Measurements from ENCODE around the gene ATXN2. TPM values are rescaled to one million over a fixed set of nuclear protein-coding genes. Genes with fewer than 3 reads are reported as not detected.

Gene ATXN2
- total and polyA plus RNA-seq, 9 of the 15 experiments (the other 6 are each of a cell fraction or from before 2014, with no cell fraction given), result 16.8 to 67.8 (median 29.3) TPM

DNA sequence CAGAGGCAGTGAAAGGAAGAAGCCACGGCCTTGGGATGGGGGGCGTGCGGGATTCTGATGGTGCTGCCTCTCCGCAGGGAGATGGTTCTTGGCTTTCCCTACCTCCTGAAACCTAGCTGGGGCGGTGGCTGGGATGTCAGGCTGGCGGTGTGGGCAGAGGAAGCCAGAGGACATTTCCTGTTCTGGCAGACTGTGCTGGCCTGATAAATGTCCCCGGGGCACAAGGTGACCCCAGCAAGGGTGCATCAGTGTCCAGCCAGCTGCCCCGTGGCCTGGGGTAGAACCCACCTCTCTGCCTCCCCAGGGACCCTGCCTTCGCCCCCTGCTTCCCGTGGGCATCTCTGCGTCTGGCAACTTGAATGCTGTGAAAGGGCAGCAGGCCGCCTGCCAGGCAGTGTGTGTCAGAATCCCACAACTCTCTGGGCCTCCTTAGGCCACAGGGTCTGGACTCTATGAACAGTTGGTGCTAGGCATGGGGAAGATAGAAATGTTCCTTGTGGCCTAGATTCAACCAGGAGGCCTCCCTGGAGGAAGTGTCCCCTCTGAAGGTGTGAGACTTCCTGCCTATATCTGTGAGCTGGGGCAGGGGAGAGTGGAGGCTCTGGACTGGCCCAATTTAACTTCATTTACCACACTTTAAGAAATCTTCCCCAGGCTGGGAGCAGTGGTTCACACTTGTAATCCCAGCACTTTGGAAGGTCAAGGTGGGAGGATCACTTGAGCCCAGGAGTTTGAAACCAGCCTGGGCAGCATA is 188.5 kb downstream of the ATXN2 start:
- Histone ChIP-seq H3K4me3 (peak overlapping the region; percentile 93), H2AFZ (ENCODE audit: low read depth, low read length) (no peak overlapping the region), H3K9me1 (ENCODE audit: control insufficient read depth, insufficient read depth, low read length) (peaks cover 24% of the 10 kb centered on the region), H3K36me3 (ENCODE audit: control insufficient read depth, insufficient read depth, low read length) (peaks cover 68% of the 10 kb centered on the region), H3K27ac (ENCODE audit: extremely low read depth, low read depth, low read length) (peak overlapping the region; percentile 92), H3K9ac (ENCODE audit: insufficient read depth in 1 of 2, low read depth in 2 of 2, low read length in 2 of 2) (peak overlapping the region; percentile 90 to 91), H3K9me3 (replicated peaks; ENCODE audit: control insufficient read depth, insufficient read depth, low read depth, low read length) (no peaks in the 10 kb centered on the region), H3K4me2 (ENCODE audit: insufficient read depth, low read length) (peak overlapping the region; percentile 92), H3K4me1 (replicated peaks in 1 of 2; ENCODE audit: control insufficient read depth in 2 of 2, insufficient read depth in 2 of 2, low read length in 2 of 2) (peaks cover 65 to 77% of the 10 kb centered on the region in 2 experiments), H3K79me2 (ENCODE audit: control insufficient read depth, insufficient read depth, low read length) (peaks cover 99% of the 10 kb centered on the region), H4K20me1 (replicated peaks; ENCODE audit: control insufficient read depth, insufficient read depth, low read length) (peaks cover 68% of the 10 kb centered on the region), H3K27me3 (ENCODE audit: control insufficient read depth in 2 of 2, insufficient read depth in 2 of 2, low read length in 2 of 2) (no peaks in the 10 kb centered on the region)
- BruUV-seq (replicated peaks), result no TSS peak
- in situ Hi-C loops (cut with MboI), result no loop called here
- ChIA-PET CTCF (ENCODE audit: low intra/inter-chr PET ratio) (interaction anchor here (0.6 kb wide), 1 partner anchor 13 kb away, joined by 3 read pairs; no protein-coding TSS in a partner anchor), POLR2A (interaction anchor here (1.0 to 4.0 kb wide), 3 partner anchors 14 to 15 kb away, joined by 4 to 24 read pairs (median 5); no protein-coding TSS in a partner anchor)
- FAIRE-seq (no peak), DNase-seq (ENCODE audit: extremely low read depth in 1 of 4, low spot score in 3 of 4) (peak in 1 of 4 experiments; percentile 42), ATAC-seq (no peak)
- WGBS (ENCODE audit: insufficient coverage, low coverage, missing lambda C conversion rate), result 32% methylated on average over 11 of the region's 12 CpGs
- intact Hi-C loops (cut with micrococcal nuclease), result no loop called here
- TF ChIP-seq POLR2G (IDR thresholded peaks at IDR 0.05; ENCODE audit: low read depth, low read length) (no peak), ZNF311 (CRISPR knock-in tag; IDR thresholded peaks at IDR 0.05) (no peak), GTF3C2 (IDR thresholded peaks at IDR 0.05; ENCODE audit: borderline replicate concordance, extremely low read depth, insufficient read length) (peak; percentile 25), KDM1A (IDR thresholded peaks at IDR 0.05) (no peak), MNT (conservative IDR thresholded peaks at IDR 0.05) (no peak; a peak in 2 of 4 replicates), RBM39 (optimal IDR thresholded peaks at IDR 0.05; ENCODE audit: low read depth, low read length) (no peak), RUNX1 (IDR thresholded peaks at IDR 0.05; ENCODE audit: low read depth) (no peak), RFX7 (CRISPR knock-in tag; IDR thresholded peaks at IDR 0.05) (no peak), HNRNPL (IDR thresholded peaks at IDR 0.05; ENCODE audit: low read depth, low read length) (no peak; the same call in 1 of the 2 replicates), NRF1 (conservative IDR thresholded peaks at IDR 0.05 in 1 of 2, IDR thresholded peaks at IDR 0.05 in 1 of 2) (peak in 1 of 2 experiments; percentile 40; a peak in 1 of 4 replicates), E2F4 (CRISPR knock-in tag; IDR thresholded peaks at IDR 0.05; ENCODE audit: low read depth) (no peak), TCF7 (IDR thresholded peaks at IDR 0.05; ENCODE audit: borderline replicate concordance) (no peak), ZNF695 (CRISPR knock-in tag; IDR thresholded peaks at IDR 0.05) (no peak), RBFOX2 (IDR thresholded peaks at IDR 0.05; ENCODE audit: low read depth, low read length) (peak; percentile 2; the same call in 1 of the 2 replicates), SIRT6 (IDR thresholded peaks at IDR 0.05; ENCODE audit: low read depth, low read length) (no peak), NELFE (IDR thresholded peaks at IDR 0.05; ENCODE audit: insufficient read depth, insufficient read length) (no peak), ZNF232 (CRISPR knock-in tag; IDR thresholded peaks at IDR 0.05) (no peak)

All from K562 (cell line).